Measurements from ENCODE around the gene HELB. TPM values are rescaled to one million over a fixed set of nuclear protein-coding genes. Genes with fewer than 3 reads are reported as not detected.

Gene HELB
- total and polyA plus RNA-seq, 2 experiments from 2014 or later = 2.3 to 4.8 TPM

DNA sequence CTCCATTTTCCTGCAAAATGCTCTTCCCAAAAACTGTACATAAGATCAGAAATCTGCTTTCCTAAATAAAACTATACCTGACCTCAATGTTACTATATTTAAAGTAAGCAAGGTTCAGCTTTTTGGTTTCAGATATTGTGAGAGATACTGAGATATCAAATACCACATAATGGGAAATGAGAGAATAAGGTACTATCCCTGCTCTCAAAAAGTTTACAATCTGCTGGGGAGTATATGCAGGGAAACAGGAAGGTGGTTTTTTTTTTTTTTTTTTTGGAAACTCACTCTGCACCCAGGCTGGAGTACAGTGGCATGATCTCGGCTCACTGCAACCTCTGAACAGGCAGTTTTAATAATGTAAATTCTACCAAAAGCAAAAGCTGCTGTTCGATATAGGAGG lies 49.0 kb downstream of the HELB start:
- TF ChIP-seq, protein P1, sequence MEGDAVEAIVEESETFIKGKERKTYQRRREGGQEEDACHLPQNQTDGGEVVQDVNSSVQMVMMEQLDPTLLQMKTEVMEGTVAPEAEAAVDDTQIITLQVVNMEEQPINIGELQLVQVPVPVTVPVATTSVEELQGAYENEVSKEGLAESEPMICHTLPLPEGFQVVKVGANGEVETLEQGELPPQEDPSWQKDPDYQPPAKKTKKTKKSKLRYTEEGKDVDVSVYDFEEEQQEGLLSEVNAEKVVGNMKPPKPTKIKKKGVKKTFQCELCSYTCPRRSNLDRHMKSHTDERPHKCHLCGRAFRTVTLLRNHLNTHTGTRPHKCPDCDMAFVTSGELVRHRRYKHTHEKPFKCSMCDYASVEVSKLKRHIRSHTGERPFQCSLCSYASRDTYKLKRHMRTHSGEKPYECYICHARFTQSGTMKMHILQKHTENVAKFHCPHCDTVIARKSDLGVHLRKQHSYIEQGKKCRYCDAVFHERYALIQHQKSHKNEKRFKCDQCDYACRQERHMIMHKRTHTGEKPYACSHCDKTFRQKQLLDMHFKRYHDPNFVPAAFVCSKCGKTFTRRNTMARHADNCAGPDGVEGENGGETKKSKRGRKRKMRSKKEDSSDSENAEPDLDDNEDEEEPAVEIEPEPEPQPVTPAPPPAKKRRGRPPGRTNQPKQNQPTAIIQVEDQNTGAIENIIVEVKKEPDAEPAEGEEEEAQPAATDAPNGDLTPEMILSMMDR (IDR thresholded peaks at IDR 0.05; ENCODE audit: low read depth, low read length) = no peak
- no peak for DNase-seq (ENCODE audit: low read depth in 1 of 2, low spot score in 1 of 2)
- Histone ChIP-seq H3K9me3 (ENCODE audit: low read depth) (no peaks in the 10 kb centered on the region), H3K4me3 (no peak overlapping the region), H3K36me3 (no peaks in the 10 kb centered on the region), H3K27me3 (no peaks in the 10 kb centered on the region), H3K4me1 (ENCODE audit: low read depth) (no peaks in the 10 kb centered on the region), H3K27ac (no peak overlapping the region)

DNA sequence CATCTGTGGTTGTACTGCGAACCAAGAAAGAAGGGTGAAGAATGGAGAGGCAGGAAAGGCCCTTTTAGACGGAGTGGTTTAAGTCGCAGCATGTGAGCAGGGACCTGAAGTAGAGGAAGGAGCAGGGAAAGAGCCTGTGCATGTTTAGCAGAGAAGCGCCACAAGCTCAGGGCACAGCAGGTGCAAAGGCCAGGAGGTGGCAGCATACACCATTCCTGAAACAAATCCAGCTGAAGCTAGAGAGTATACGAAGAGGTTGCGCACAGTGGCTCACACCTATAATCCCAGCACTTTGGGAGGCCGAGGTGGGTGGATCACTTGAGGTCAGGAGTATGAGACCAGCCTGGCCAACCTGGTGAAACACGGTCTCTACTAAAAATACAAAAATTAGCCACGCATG lies 49.9 kb downstream of the HELB start:
- Histone ChIP-seq H3K27ac (no peak overlapping the region), H3K9me3 (ENCODE audit: low read depth) (no peaks in the 10 kb centered on the region), H3K4me3 (no peak overlapping the region), H3K27me3 (no peaks in the 10 kb centered on the region), H3K36me3 (no peaks in the 10 kb centered on the region), H3K4me1 (ENCODE audit: low read depth) (no peaks in the 10 kb centered on the region)
- DNase-seq (ENCODE audit: low read depth in 1 of 2, low spot score in 1 of 2) = peak; percentile 23 to 32
- TF ChIP-seq, protein P1 (IDR thresholded peaks at IDR 0.05; ENCODE audit: low read depth, low read length) = peak; percentile 20

DNA sequence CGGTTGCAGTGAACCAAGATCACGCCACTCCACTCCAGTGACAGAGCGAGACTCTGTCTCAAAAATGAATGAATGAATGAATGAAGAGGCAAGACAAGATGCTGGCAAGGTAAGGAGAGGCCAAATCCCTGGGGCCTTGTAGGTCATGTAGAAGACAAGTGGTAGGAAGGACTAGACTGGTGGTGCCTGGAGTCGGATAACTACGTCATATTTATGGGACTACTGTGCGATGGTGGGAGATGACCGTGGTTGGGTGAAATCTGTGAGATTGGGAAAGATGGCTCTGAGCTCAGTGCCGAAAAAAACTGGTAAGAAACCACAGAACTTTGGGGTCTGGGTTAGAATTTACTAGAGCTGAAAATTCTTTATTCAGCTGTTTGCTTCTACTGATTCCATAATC lies 50.6 kb downstream of the HELB start:
- Histone ChIP-seq H3K27ac (no peak overlapping the region), H3K27me3 (no peaks in the 10 kb centered on the region), H3K4me3 (no peak overlapping the region), H3K9me3 (ENCODE audit: low read depth) (no peaks in the 10 kb centered on the region), H3K4me1 (ENCODE audit: low read depth) (no peaks in the 10 kb centered on the region), H3K36me3 (no peaks in the 10 kb centered on the region)
- TF ChIP-seq, protein P1 (IDR thresholded peaks at IDR 0.05; ENCODE audit: low read depth, low read length) = no peak
- DNase-seq (ENCODE audit: low read depth in 1 of 2, low spot score in 1 of 2) = no peak

DNA sequence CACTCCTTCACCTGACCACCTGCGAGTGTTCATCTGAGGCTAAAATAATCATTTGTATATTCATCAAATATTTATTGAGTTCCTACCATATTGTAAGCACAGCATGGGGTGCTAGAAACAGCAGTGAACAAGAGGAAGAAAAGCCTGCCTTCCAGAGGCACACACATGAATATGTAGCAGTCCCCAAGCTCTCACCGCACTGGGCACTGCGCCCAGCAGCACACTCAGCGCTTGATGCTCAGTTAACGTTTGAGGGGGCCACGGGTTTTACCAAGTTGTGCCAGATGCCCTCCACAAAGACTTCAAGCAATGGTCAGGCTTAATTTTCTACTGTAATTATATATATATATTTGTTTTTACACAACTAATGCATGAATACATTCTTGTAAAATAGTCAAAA lies 52.0 kb downstream of the HELB start:
- TF ChIP-seq, protein P1 (IDR thresholded peaks at IDR 0.05; ENCODE audit: low read depth, low read length) = no peak
- Histone ChIP-seq H3K4me3 (no peak overlapping the region), H3K27ac (no peak overlapping the region), H3K4me1 (ENCODE audit: low read depth) (no peaks in the 10 kb centered on the region), H3K36me3 (no peaks in the 10 kb centered on the region), H3K9me3 (ENCODE audit: low read depth) (no peaks in the 10 kb centered on the region), H3K27me3 (no peaks in the 10 kb centered on the region)
- no peak for DNase-seq (ENCODE audit: low read depth in 1 of 2, low spot score in 1 of 2)

DNA sequence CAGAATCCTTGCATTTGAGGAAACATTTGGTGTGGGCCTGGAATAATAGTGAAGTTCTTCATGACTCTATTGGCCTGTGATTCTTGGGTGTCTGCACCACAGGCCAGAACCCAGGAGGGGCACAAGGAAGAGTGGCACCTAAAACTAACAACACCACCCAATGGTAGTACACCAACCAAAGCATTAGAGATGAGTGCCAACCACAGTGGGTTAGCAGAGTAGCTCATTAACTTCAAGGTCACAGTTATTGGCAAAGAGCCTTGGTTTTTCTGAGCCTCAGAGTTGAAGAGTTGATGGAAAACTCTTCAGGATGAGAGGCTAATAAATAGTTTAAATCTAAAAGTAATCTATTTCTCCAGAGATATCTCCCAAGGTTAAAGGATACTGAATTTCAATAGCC lies 57.0 kb downstream of the HELB start:
- no peak overlapping the region for H3K27ac ChIP-seq
- no peak overlapping the region for H3K4me3 ChIP-seq
- no peaks in the 10 kb centered on the region for H3K36me3 ChIP-seq
- DNase-seq (ENCODE audit: low read depth in 1 of 2, low spot score in 1 of 2) = no peak
- H3K27me3 ChIP-seq = no peaks in the 10 kb centered on the region
- TF ChIP-seq, protein P1 (IDR thresholded peaks at IDR 0.05; ENCODE audit: low read depth, low read length) = no peak
- no peaks in the 10 kb centered on the region for H3K4me1 ChIP-seq (ENCODE audit: low read depth)
- no peaks in the 10 kb centered on the region for H3K9me3 ChIP-seq (ENCODE audit: low read depth)

DNA sequence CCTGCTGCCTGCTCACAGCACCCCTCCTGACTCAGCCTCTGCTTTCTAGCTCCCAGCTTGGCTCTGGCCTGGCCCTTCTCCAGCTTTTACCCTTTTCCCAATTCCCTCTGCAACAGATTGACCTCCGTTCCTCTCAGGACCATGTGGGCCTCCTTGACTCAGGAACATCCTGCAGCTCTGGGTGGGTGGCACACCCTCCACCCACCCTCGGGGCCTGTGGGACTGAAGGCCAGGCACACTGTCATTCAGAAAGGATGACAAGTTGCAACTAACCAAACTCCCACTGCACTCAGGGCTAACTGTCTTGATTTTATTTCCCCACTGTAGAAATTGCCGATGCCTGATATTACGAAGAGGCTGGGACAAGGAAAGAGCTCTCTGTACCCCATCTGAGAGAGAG lies 59.4 kb downstream of the HELB start:
- no peaks in the 10 kb centered on the region for H3K27me3 ChIP-seq
- H3K4me1 ChIP-seq (ENCODE audit: low read depth) = no peaks in the 10 kb centered on the region
- no peak overlapping the region for H3K4me3 ChIP-seq
- DNase-seq (ENCODE audit: low read depth in 1 of 2, low spot score in 1 of 2) = no peak
- no peaks in the 10 kb centered on the region for H3K36me3 ChIP-seq
- TF ChIP-seq, protein P1 (IDR thresholded peaks at IDR 0.05; ENCODE audit: low read depth, low read length) = no peak
- H3K27ac ChIP-seq = no peak overlapping the region
- no peaks in the 10 kb centered on the region for H3K9me3 ChIP-seq (ENCODE audit: low read depth)
